Trophoblast cell (in vitro differentiated cells and primary cell): Measurements from ENCODE around the gene SAMD3.

Source experiments
- DNase-seq, 2 donors: peaks; one replicate each; pipeline ENCODE4 v3.0.0-alpha.2; 2016
- H2AFZ ChIP-seq: 2 replicates; pipeline ENCODE4 v1.6.1; 2013; ENCODE audit warnings: low read length, moderate library complexity, mild to moderate bottlenecking; ENCODE audit not compliant: insufficient read depth, poor library complexity
- H2AK5ac ChIP-seq: 2 replicates; pipeline ENCODE4 v1.6.1; 2013; ENCODE audit warnings: mild to moderate bottlenecking, low read length
- H2BK120ac ChIP-seq: 2 replicates; pipeline ENCODE4 v1.6.1; 2013; ENCODE audit warnings: low read length, mild to moderate bottlenecking, moderate library complexity; ENCODE audit not compliant: insufficient read depth, poor library complexity
- H2BK12ac ChIP-seq: 2 replicates; pipeline ENCODE4 v1.6.1; 2013; ENCODE audit warnings: mild to moderate bottlenecking, low read length, moderate library complexity
- H2BK5ac ChIP-seq: 2 replicates; pipeline ENCODE4 v1.6.1; 2013; ENCODE audit warnings: low read length, low read depth, moderate library complexity, mild to moderate bottlenecking; ENCODE audit not compliant: poor library complexity
- H3K14ac ChIP-seq: 2 replicates; pipeline ENCODE4 v1.6.1; 2013; ENCODE audit warnings: mild to moderate bottlenecking, low read length
- H3K18ac ChIP-seq: 2 replicates; pipeline ENCODE4 v1.6.1; 2013; ENCODE audit warnings: mild to moderate bottlenecking, low read length
- H3K23ac ChIP-seq: 2 replicates; pipeline ENCODE4 v1.6.1; 2013; ENCODE audit warnings: low read length
- H3K27ac ChIP-seq: 2 replicates; pipeline ENCODE4 v1.5.1; 2013; ENCODE audit warnings: low read depth, mild to moderate bottlenecking, inconsistent platforms, low read length, moderate library complexity
- H3K27me3 ChIP-seq: 2 replicates; pipeline ENCODE4 v1.6.1; 2013; ENCODE audit warnings: inconsistent platforms, mild to moderate bottlenecking, low read length, moderate library complexity; ENCODE audit not compliant: insufficient read depth
- H3K36me3 ChIP-seq, 2 experiments: 1 replicate in 1 of 2; 2 replicates in 1 of 2; pipeline ENCODE4 v1.6.1; 2013; ENCODE audit warnings: low read length in 2 of 2, mild to moderate bottlenecking in 2 of 2, moderate library complexity in 1 of 2; ENCODE audit not compliant: insufficient read depth in 2 of 2, control insufficient read depth in 1 of 2
- H3K4ac ChIP-seq: 2 replicates; pipeline ENCODE4 v1.6.1; 2013; ENCODE audit warnings: low read depth, mild to moderate bottlenecking, low read length, moderate library complexity
- H3K4me1 ChIP-seq, 2 experiments: 1 replicate in 1 of 2; 2 replicates in 1 of 2; pipeline ENCODE4 v1.6.1; 2013; ENCODE audit warnings: low read length in 2 of 2, mild to moderate bottlenecking in 2 of 2, moderate library complexity in 1 of 2; ENCODE audit not compliant: insufficient read depth in 2 of 2, control insufficient read depth in 1 of 2
- H3K4me2 ChIP-seq: 2 replicates; pipeline ENCODE4 v1.6.1; 2013; ENCODE audit warnings: inconsistent platforms, mild to moderate bottlenecking, low read length, moderate library complexity
- H3K4me3 ChIP-seq: 2 replicates; pipeline ENCODE4 v1.5.1; 2013; ENCODE audit warnings: mild to moderate bottlenecking, low read depth, low read length, inconsistent platforms
- H3K79me1 ChIP-seq: one replicate; pipeline ENCODE4 v1.6.1; 2013; ENCODE audit warnings: low read length
- H3K79me2 ChIP-seq: 2 replicates; pipeline ENCODE4 v1.6.1; 2013; ENCODE audit warnings: low read length, mild to moderate bottlenecking; ENCODE audit not compliant: control insufficient read depth, insufficient read depth, poor library complexity
- H3K9ac ChIP-seq: 2 replicates; pipeline ENCODE4 v1.6.1; 2013; ENCODE audit warnings: mild to moderate bottlenecking, low read length
- H3K9me3 ChIP-seq: 2 replicates; pipeline ENCODE4 v1.6.1; 2013; ENCODE audit warnings: low read depth, mild to moderate bottlenecking, control low read depth, inconsistent platforms, low read length; ENCODE audit not compliant: insufficient read depth
- H4K12ac ChIP-seq: 2 replicates; pipeline ENCODE4 v1.6.1; 2013; ENCODE audit warnings: low read depth, mild to moderate bottlenecking, low read length, moderate library complexity
- H4K8ac ChIP-seq: 2 replicates; pipeline ENCODE4 v1.6.1; 2013; ENCODE audit warnings: low read depth, mild to moderate bottlenecking, low read length, moderate library complexity
- H4K91ac ChIP-seq: one replicate; pipeline ENCODE4 v1.6.1; 2013; ENCODE audit warnings: low read depth, mild to moderate bottlenecking, low read length, moderate library complexity
- WGBS: extraction: QIAGEN DNeasy Blood & Tissue Kit; methylation state at CpG from one replicate; pipeline ENCODE4 v1.1.7; 2013; ENCODE audit warnings: missing lambda C conversion rate; ENCODE audit not compliant: insufficient read length, insufficient coverage; ENCODE audit errors: extremely low coverage; 5-methylcytosine and 5-hydroxymethylcytosine counted together

The SAMD3 gene

DNA sequence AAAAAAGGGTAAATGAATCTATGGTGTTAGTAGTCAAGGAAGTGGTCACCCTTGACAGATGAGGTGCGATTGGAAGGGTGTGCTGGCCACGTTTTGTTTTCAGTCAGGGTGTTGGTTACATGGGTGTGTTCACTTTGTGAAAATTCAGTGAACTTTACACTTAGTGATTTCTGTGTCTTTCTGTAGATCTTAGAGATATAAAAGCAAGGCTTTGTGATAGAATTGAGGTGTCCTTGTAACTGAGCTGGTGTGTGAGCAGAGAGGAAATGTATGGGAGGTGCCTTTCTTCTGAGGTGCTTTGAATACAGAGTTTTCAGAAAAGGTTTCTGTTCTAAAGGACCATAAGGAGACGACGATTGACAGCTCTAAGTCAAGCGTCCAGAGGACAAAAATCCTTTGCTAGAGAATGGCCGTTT lies 90.5 kb downstream of the SAMD3 start:
- Histone ChIP-seq H3K4ac (no peak overlapping the region), H3K79me1 (no peaks in the 10 kb centered on the region), H3K23ac (no peak overlapping the region), H3K14ac (no peak overlapping the region), H3K27me3 (no peaks in the 10 kb centered on the region), H3K4me3 (no peak overlapping the region), H2BK12ac (no peak overlapping the region), H3K36me3 (peaks cover 0 to 8% of the 10 kb centered on the region in 2 experiments), H2BK5ac (no peak overlapping the region), H3K9ac (no peak overlapping the region), H3K4me2 (no peak overlapping the region), H2AFZ (no peak overlapping the region), H3K27ac (no peak overlapping the region), H4K91ac (no peak overlapping the region), H4K8ac (no peak overlapping the region), H3K9me3 (no peaks in the 10 kb centered on the region), H4K12ac (no peak overlapping the region), H3K79me2 (no peaks in the 10 kb centered on the region), H3K18ac (no peak overlapping the region), H2AK5ac (no peak overlapping the region), H2BK120ac (no peak overlapping the region), H3K4me1 (no peaks in the 10 kb centered on the region)
- DNase-seq: no peak
- no CpG with 5 or more reads among the region's 6 CpGs for WGBS

- Histone ChIP-seq H4K12ac (no peak overlapping the region), H2AFZ (no peak overlapping the region), H2AK5ac (no peak overlapping the region), H2BK5ac (no peak overlapping the region), H3K4me2 (no peak overlapping the region), H3K4ac (no peak overlapping the region), H3K9ac (no peak overlapping the region), H3K4me3 (no peak overlapping the region), H3K79me2 (no peaks in the 10 kb centered on the region), H3K79me1 (no peaks in the 10 kb centered on the region), H2BK120ac (no peak overlapping the region), H3K27me3 (no peaks in the 10 kb centered on the region), H2BK12ac (no peak overlapping the region), H3K9me3 (no peaks in the 10 kb centered on the region), H3K27ac (no peak overlapping the region), H4K8ac (no peak overlapping the region), H3K4me1 (no peaks in the 10 kb centered on the region), H3K36me3 (peaks cover 0 to 3% of the 10 kb centered on the region in 2 experiments), H3K14ac (no peak overlapping the region), H4K91ac (no peak overlapping the region), H3K23ac (no peak overlapping the region), H3K18ac (no peak overlapping the region)
- no peak for DNase-seq
- WGBS: no CpG with 5 or more reads among the region's 6 CpGs
Observed at GRCh38 chr6:130129762-130130246, 92.9 kb downstream of the SAMD3 start.

GRCh38 chr6:130128326-130128725 lies 94.4 kb downstream of the SAMD3 start:
- Histone ChIP-seq H4K12ac (no peak overlapping the region), H3K4me3 (no peak overlapping the region), H3K9me3 (no peaks in the 10 kb centered on the region), H3K23ac (no peak overlapping the region), H4K91ac (no peak overlapping the region), H3K79me1 (no peaks in the 10 kb centered on the region), H4K8ac (no peak overlapping the region), H2AFZ (no peak overlapping the region), H3K4me1 (no peaks in the 10 kb centered on the region), H3K4me2 (no peak overlapping the region), H3K18ac (no peak overlapping the region), H2BK120ac (no peak overlapping the region), H3K9ac (no peak overlapping the region), H3K14ac (no peak overlapping the region), H2AK5ac (no peak overlapping the region), H3K4ac (no peak overlapping the region), H2BK5ac (no peak overlapping the region), H3K36me3 (peaks cover 0 to 3% of the 10 kb centered on the region in 2 experiments), H2BK12ac (no peak overlapping the region), H3K27ac (no peak overlapping the region), H3K27me3 (no peaks in the 10 kb centered on the region), H3K79me2 (no peaks in the 10 kb centered on the region)
- WGBS: no CpG with 5 or more reads among the region's 5 CpGs
- DNase-seq: no peak

GRCh38 chr6:130127195-130127594 lies 95.6 kb downstream of the SAMD3 start:
- H3K4me3 ChIP-seq: no peak overlapping the region
- no peak overlapping the region for H4K91ac ChIP-seq
- peaks cover 0 to 2% of the 10 kb centered on the region in 2 experiments for H3K36me3 ChIP-seq
- H2BK120ac ChIP-seq: no peak overlapping the region
- no peak for DNase-seq
- H3K9me3 ChIP-seq: no peaks in the 10 kb centered on the region
- no peak overlapping the region for H2AK5ac ChIP-seq
- H3K79me1 ChIP-seq: no peaks in the 10 kb centered on the region
- H3K4me1 ChIP-seq: no peaks in the 10 kb centered on the region
- H3K14ac ChIP-seq: no peak overlapping the region
- no peak overlapping the region for H3K4ac ChIP-seq
- H3K79me2 ChIP-seq: no peaks in the 10 kb centered on the region
- no peak overlapping the region for H4K8ac ChIP-seq
- no peak overlapping the region for H3K27ac ChIP-seq
- H3K4me2 ChIP-seq: no peak overlapping the region
- H3K23ac ChIP-seq: no peak overlapping the region
- no CpG with 5 or more reads among the region's 2 CpGs for WGBS
- H3K9ac ChIP-seq: no peak overlapping the region
- no peak overlapping the region for H4K12ac ChIP-seq
- H2BK5ac ChIP-seq: no peak overlapping the region
- H3K27me3 ChIP-seq: no peaks in the 10 kb centered on the region
- H2BK12ac ChIP-seq: no peak overlapping the region
- H2AFZ ChIP-seq: no peak overlapping the region
- no peak overlapping the region for H3K18ac ChIP-seq
